ENCODE data around the gene FAM90A26.
"Not testable (repeated sequence)": the region's sequence is repeated elsewhere in the genome, so short reads cannot be mapped to it uniquely, and the experiment has no call there.

DNA sequence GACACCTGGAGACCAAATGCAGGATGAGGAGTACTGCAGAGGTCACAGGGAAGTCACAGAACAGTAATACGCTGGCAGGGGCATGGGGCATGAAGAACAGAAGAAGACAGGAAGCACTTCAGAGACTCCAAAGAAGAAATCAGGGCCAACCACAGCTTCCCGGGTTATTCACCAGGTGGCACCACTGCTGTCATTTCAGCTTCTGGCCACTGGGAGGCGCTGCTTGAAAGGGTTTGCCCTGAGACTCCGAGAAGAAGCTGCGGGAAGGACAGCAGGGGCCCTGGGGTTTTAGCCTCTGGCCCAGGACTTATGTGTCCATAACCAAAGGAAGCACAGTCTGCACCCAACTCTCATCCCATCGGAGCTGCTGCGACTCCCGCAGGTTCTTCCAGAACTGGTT lies 4.2 kb upstream of the FAM90A26 start:
- TF ChIP-seq POLR2A, POLR2AphosphoS5 (IDR thresholded peaks at IDR 0.05): not testable (repeated sequence)
- TF ChIP-seq, protein P1, sequence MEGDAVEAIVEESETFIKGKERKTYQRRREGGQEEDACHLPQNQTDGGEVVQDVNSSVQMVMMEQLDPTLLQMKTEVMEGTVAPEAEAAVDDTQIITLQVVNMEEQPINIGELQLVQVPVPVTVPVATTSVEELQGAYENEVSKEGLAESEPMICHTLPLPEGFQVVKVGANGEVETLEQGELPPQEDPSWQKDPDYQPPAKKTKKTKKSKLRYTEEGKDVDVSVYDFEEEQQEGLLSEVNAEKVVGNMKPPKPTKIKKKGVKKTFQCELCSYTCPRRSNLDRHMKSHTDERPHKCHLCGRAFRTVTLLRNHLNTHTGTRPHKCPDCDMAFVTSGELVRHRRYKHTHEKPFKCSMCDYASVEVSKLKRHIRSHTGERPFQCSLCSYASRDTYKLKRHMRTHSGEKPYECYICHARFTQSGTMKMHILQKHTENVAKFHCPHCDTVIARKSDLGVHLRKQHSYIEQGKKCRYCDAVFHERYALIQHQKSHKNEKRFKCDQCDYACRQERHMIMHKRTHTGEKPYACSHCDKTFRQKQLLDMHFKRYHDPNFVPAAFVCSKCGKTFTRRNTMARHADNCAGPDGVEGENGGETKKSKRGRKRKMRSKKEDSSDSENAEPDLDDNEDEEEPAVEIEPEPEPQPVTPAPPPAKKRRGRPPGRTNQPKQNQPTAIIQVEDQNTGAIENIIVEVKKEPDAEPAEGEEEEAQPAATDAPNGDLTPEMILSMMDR (IDR thresholded peaks at IDR 0.05): not testable (repeated sequence)

Measured in prostate gland (tissue), 2 donors.